Measurements from ENCODE around the gene EFCAB6.

The EFCAB6 gene

DNA sequence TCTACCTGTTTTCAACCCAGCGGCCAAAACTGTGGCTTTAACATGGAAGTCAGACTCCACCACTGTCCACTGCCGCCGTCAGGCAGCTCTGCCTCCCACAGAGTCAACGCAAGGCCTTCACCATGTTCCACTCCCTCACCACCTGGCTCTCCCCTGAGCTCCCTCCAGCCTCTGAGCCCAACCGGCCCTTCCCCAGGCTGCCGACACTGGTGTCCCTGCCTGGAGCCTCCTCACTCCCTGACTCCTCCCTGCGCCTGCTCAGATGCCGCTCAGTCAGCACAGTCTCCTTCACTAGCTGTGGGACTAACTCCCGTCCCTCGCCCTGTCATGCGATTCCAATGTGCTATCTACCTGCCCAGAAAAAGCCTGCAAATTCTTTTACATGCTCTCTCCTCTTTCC lies 33.9 kb upstream of the EFCAB6 start:
- TF ChIP-seq, protein P1, sequence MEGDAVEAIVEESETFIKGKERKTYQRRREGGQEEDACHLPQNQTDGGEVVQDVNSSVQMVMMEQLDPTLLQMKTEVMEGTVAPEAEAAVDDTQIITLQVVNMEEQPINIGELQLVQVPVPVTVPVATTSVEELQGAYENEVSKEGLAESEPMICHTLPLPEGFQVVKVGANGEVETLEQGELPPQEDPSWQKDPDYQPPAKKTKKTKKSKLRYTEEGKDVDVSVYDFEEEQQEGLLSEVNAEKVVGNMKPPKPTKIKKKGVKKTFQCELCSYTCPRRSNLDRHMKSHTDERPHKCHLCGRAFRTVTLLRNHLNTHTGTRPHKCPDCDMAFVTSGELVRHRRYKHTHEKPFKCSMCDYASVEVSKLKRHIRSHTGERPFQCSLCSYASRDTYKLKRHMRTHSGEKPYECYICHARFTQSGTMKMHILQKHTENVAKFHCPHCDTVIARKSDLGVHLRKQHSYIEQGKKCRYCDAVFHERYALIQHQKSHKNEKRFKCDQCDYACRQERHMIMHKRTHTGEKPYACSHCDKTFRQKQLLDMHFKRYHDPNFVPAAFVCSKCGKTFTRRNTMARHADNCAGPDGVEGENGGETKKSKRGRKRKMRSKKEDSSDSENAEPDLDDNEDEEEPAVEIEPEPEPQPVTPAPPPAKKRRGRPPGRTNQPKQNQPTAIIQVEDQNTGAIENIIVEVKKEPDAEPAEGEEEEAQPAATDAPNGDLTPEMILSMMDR (IDR thresholded peaks at IDR 0.05; ENCODE audit: insufficient read depth, missing control alignments): no peak
- DNase-seq (ENCODE audit: insufficient read length, low spot score) (no peak), FAIRE-seq (no peak)

DNA sequence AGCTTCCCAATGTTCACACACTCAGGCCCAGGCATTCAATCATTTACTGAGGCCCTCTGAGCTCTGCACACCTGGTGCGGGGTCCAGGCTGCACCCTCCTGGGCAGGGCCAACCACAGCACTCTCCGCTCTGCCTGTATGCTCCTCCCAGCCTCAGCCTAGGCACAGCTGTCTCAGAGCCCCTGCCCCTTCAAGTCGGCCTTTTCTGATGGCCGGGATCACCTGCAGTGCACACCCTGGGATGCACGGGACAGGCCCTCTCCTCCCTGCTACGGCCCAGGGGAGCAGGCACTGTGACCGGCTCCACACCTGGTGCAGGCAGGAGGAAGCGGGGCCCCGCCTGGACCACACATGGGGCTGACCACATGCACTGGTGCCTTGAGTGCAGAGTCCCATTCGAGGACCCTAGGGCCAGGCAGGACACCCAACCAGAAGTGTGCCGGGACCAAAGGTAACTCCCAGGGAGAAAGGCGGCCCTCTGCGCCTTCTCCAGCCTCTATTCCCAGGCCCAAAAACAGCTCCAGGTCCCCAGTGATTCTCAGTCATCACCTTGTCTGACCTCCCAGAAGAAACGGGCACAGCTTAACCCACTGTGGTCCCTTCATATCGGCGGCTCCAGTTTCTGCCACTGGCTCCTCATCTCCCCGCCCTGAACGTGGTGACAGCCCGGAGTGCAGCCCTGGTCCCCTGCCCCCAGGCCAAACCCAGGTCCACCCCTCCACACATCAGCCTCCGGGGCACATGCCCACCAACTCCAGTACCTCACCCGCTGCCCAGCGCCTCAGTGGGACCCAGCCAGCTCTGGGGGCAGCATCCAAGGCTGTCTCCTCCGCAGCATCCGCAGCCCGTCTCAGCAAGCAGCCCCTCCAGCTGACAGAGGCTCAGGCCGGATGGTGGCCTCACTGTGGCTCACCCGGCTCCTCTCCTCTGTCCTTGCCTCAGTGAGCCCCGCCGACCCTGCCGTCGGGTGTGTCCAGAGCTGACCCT lies 32.7 kb upstream of the EFCAB6 start:
- DNase-seq (ENCODE audit: insufficient read length, low spot score) (no peak), FAIRE-seq (no peak)
- TF ChIP-seq, protein P1 (IDR thresholded peaks at IDR 0.05; ENCODE audit: insufficient read depth, missing control alignments): no peak

DNA sequence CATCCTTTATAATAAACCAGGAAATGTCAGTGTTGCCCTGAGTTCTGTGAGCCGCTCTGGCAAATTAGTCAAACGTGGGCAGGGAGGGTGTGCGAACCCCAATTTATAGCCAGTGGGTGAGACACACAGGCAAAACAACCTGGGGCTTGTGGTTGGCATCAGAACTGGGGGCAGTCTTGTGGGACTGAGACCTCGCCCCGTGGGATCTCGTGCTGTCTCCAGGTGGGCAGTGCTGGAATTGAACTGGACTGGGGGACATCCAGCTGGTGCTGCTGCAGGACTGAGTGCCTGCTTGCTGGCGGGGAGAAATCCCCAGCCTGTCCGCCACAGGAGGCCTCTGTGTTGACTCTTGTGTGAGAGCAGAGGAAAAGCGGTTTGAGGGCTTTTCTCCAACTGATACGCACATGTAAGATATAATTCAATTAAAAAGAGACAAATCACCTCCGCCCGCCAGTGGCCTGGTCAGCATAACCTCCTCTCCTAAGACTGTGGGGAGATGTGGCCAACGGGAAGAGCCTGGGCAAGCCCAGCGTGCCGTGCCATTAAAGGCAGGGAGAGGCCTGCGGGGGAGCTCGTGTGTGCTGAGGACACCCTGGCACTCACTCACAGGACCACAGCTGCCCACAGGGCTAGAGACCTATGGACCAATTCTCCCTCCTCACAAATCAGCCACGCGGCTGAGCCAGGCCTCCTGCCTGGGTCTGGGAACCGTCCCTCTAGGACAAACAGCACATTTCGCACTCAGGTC lies 31.9 kb upstream of the EFCAB6 start:
- TF ChIP-seq, protein P1 (IDR thresholded peaks at IDR 0.05; ENCODE audit: insufficient read depth, missing control alignments): no peak
- no peak for DNase-seq (ENCODE audit: insufficient read length, low spot score)
- FAIRE-seq: no peak

DNA sequence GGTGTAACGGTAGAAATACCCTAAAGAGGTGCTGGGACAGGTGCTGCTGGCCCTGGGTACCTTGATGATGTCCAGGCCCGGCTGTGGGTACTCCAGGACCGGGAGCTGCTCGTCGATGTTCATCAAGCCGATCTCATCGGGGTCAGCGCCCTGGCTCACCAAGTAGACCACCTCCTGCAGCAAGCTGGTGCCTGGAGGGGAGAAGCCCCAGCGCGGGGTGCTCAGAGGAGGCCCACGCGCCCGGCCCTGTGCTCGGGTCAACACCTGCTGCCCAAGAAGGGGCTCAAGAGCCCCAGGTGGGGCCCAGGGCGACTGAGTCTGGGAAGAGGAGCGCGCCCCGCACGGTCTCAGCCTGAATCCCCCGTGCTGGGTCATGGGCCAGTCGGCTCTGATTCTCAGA lies 29.6 kb upstream of the EFCAB6 start:
- DNase-seq (ENCODE audit: insufficient read length, low spot score): no peak
- FAIRE-seq: no peak
- TF ChIP-seq, protein P1 (IDR thresholded peaks at IDR 0.05; ENCODE audit: insufficient read depth, missing control alignments): no peak

DNA sequence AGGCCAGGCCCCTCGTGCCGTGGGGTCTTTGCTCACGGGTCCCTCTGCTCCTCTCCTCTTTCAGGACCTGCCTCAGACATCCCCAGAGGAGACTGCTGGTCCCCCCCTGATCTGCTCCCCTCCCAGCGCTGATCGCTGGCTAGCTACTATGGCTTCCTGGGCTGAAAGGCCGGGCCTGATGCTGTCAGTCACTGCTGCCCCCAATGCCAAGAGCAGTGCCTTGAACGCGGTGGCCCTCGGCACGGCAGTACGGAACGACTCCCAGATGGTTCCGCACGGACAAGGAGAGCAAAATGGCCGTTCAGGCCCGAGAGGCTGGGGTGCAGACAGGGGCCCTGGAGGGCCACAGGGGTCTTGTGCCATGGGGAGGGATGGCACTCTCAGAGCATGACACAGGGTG lies 28.7 kb upstream of the EFCAB6 start:
- FAIRE-seq (no peak), DNase-seq (ENCODE audit: insufficient read length, low spot score) (no peak)
- TF ChIP-seq, protein P1 (IDR thresholded peaks at IDR 0.05; ENCODE audit: insufficient read depth, missing control alignments): no peak

DNA sequence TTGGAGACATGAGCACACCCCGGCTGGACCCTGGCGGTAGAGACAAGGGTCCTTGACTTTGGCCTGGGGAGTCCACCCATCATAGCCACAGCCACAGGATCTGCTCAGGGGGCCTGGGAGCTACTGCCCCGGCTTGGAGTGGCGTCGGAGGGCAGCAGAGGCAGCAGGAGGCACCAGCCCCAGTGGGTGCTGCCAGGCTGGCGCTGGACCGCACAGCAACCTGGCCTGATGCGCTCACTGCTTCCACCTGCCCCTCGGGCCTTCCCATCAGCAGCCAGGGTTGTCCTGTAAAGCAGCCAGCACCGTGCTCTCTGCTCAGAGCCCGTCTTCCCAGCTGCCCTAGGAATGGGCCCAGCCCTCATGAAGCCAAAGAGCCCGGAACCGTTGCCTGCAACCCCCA lies 28.3 kb upstream of the EFCAB6 start:
- TF ChIP-seq, protein P1 (IDR thresholded peaks at IDR 0.05; ENCODE audit: insufficient read depth, missing control alignments): no peak
- FAIRE-seq (no peak), DNase-seq (ENCODE audit: insufficient read length, low spot score) (no peak)
